ENCODE measurements around the gene CD6.
A peak's percentile ranks its signal among the peaks of the same experiment; 100 is the strongest.

CD6 gene, protein sequence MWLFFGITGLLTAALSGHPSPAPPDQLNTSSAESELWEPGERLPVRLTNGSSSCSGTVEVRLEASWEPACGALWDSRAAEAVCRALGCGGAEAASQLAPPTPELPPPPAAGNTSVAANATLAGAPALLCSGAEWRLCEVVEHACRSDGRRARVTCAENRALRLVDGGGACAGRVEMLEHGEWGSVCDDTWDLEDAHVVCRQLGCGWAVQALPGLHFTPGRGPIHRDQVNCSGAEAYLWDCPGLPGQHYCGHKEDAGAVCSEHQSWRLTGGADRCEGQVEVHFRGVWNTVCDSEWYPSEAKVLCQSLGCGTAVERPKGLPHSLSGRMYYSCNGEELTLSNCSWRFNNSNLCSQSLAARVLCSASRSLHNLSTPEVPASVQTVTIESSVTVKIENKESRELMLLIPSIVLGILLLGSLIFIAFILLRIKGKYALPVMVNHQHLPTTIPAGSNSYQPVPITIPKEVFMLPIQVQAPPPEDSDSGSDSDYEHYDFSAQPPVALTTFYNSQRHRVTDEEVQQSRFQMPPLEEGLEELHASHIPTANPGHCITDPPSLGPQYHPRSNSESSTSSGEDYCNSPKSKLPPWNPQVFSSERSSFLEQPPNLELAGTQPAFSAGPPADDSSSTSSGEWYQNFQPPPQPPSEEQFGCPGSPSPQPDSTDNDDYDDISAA

DNA sequence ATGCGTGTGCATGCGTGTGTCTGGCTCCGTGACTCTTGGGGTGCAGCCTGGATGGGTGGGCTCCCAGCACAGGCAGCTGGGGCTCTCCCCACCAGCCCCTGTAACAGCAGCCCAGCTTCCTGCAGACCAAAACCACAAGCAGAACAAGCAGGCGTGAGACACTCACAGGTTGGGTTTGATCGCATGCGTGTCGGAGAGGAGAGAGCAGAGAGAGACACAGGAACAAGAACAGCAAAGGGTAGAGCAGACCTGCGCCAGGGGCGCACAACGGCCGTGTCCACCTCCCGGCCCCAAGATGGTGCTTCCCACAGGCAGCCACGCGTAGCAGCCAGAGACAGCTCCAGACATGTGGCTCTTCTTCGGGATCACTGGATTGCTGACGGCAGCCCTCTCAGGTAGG is at the start of gene CD6:
CD6 (plus strand) TSS at position 161 of the 400 bp plus-strand sequence; CDS start at position 347, 186 bp downstream.
- H3K4me1 ChIP-seq (ENCODE audit: control insufficient read depth, insufficient read depth, low read length), result no peaks in the 10 kb centered on the region
- peak within 1 kb of the TSS; percentile 42 for H3K9ac ChIP-seq (ENCODE audit: low read length)
- no peaks in the 10 kb centered on the region for H3K27me3 ChIP-seq (ENCODE audit: control insufficient read depth, insufficient read depth, low read length)
- H3K36me3 ChIP-seq (ENCODE audit: control insufficient read depth, insufficient read depth, low read length), result no peaks in the 10 kb centered on the region
- peak within 1 kb of the TSS; percentile 47 for H3K4me3 ChIP-seq (ENCODE audit: low read length)
- H3K27ac ChIP-seq (ENCODE audit: low read depth, low read length), result no peak within 1 kb of the TSS

DNA sequence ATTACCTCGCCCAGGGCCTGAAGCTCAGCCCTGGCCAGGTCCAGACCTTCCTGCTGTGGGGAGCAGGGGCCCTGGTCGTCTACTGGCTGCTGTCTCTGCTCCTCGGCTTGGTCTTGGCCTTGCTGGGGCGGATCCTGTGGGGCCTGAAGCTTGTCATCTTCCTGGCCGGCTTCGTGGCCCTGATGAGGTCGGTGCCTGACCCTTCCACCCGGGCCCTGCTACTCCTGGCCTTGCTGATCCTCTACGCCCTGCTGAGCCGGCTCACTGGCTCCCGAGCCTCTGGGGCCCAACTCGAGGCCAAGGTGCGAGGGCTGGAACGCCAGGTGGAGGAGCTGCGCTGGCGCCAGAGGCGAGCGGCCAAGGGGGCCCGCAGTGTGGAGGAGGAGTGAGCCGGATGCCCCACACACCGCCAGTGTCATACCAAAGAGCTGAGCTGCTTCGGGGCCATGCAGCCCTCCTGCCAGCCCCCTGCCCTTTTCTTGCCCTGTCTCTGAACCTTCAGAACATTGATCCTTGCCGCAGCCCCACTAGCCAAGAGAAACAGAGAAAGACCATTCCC is 49.6 kb upstream of the CD6 start:
- peaks cover 4% of the 10 kb centered on the region for H3K4me1 ChIP-seq (ENCODE audit: control insufficient read depth, insufficient read depth, low read length)
- no peak overlapping the region for H3K9ac ChIP-seq (ENCODE audit: low read length)
- no peak overlapping the region for H3K4me3 ChIP-seq (ENCODE audit: low read length)
- H3K27ac ChIP-seq (ENCODE audit: low read depth, low read length), result no peak overlapping the region
- H3K27me3 ChIP-seq (ENCODE audit: control insufficient read depth, insufficient read depth, low read length), result peaks cover 14% of the 10 kb centered on the region
- H3K36me3 ChIP-seq (ENCODE audit: control insufficient read depth, insufficient read depth, low read length), result peaks cover 24% of the 10 kb centered on the region

DNA sequence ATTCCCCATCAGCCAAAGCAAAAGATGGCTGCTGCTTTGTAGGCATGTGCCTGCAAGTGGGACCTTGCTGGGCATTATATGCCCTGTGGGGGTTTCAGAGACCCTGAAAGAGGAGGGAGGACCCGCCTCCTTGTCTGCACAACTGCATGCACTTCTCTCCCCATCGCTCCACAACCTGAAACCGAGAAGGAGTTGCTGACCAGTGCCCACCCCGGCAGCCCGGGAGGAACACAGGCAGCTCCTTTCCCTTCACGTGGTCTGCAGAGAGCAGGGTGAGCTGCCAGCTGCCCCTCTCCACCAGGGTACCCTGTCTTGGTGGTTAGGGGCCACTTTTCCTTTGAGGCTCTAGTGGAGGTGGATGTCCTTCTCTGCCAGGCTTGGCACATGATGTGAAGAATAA is 48.6 kb upstream of the CD6 start:
- Histone ChIP-seq H3K27me3 (ENCODE audit: control insufficient read depth, insufficient read depth, low read length) (peaks cover 14% of the 10 kb centered on the region), H3K36me3 (ENCODE audit: control insufficient read depth, insufficient read depth, low read length) (peaks cover 24% of the 10 kb centered on the region), H3K9ac (ENCODE audit: low read length) (no peak overlapping the region), H3K4me1 (ENCODE audit: control insufficient read depth, insufficient read depth, low read length) (peaks cover 4% of the 10 kb centered on the region), H3K27ac (ENCODE audit: low read depth, low read length) (no peak overlapping the region), H3K4me3 (ENCODE audit: low read length) (no peak overlapping the region)

DNA sequence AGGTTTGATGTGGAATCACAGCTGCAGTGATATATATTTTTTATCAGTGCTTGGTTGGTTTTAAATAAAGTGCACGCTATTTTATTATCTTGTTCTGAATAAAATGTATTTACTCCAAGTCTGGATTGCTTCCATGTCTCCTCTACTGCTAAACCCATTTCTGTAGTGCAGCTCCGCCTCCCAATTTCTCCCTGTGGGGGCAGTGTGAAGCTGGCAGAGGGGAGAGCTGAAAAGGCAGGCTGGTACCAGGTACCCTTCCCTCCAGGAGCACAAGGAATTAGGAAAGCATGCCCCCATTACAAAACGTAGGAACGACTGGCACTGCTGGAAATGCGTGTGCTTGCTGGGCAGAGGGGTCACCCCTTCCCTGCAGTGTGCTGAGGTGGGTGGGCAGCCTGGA is 48.2 kb upstream of the CD6 start:
- Histone ChIP-seq H3K27me3 (ENCODE audit: control insufficient read depth, insufficient read depth, low read length) (peaks cover 14% of the 10 kb centered on the region), H3K4me1 (ENCODE audit: control insufficient read depth, insufficient read depth, low read length) (peaks cover 4% of the 10 kb centered on the region), H3K9ac (ENCODE audit: low read length) (no peak overlapping the region), H3K27ac (ENCODE audit: low read depth, low read length) (no peak overlapping the region), H3K36me3 (ENCODE audit: control insufficient read depth, insufficient read depth, low read length) (peaks cover 24% of the 10 kb centered on the region), H3K4me3 (ENCODE audit: low read length) (no peak overlapping the region)

DNA sequence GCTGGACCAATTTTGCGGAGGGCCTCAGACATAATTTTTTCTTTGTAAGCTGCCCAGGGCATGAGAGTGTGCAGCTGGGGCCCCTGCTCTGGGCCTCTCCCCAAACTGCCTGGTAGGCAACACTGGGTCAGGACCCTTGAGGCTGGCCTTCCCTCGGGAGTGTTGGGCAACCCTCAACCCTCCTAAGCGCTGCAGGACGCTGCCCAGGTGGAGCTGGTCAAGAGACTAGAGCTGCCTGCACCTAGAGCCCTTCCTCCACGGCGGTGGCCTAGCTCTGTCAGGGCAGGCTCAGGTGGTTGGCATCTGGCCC is 47.7 kb upstream of the CD6 start:
- H3K4me3 ChIP-seq (ENCODE audit: low read length), result peak overlapping the region; percentile 55
- peaks cover 4% of the 10 kb centered on the region for H3K4me1 ChIP-seq (ENCODE audit: control insufficient read depth, insufficient read depth, low read length)
- H3K27me3 ChIP-seq (ENCODE audit: control insufficient read depth, insufficient read depth, low read length), result peaks cover 14% of the 10 kb centered on the region
- H3K9ac ChIP-seq (ENCODE audit: low read length), result no peak overlapping the region
- H3K27ac ChIP-seq (ENCODE audit: low read depth, low read length), result no peak overlapping the region
- peaks cover 24% of the 10 kb centered on the region for H3K36me3 ChIP-seq (ENCODE audit: control insufficient read depth, insufficient read depth, low read length)

DNA sequence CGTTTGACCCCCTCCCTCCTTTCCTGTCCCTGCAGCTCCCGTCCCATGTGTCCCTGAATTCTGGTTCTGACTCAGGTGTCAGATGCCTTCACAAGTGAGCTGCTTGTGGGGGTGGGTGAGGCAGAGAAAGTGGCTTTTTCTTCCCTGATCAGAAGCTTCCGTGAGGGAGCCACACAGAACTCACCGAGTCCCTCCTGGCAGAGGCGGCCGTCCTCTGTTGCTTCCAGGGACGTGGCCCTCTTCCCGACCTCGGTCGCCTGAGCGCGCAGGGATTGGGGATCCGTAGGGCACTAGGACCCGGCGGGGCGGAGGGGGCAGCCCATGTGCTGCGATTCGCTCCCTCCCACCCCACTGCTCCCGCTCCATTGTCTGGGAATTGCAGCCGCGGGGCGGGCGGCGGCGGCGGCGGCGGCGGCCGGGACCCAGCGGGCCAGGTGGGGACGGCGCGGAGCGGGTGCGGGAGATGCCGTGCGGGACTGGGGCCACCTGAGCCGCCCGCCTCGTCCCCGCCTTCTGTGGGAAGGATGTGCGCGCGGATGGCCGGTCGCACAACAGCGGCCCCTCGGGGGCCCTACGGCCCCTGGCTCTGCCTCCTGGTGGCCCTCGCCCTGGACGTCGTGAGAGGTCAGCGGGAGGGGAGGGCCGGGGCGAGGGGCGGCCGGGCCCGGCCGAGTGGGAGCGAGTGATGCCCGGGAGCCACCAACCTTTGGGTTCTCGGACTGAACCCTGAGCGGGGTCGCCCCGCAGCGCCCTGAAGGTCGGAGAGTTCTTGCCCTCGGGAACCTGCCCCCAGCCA is 47.2 kb upstream of the CD6 start, which contains the start of gene TMEM132A:
TMEM132A (plus strand) TSS at position 351 of the 796 bp plus-strand sequence; CDS start at position 525, 174 bp downstream.
- Histone ChIP-seq H3K4me1 (ENCODE audit: control insufficient read depth, insufficient read depth, low read length) (peaks cover 4% of the 10 kb centered on the region), H3K27me3 (ENCODE audit: control insufficient read depth, insufficient read depth, low read length) (peaks cover 14% of the 10 kb centered on the region), H3K27ac (ENCODE audit: low read depth, low read length) (no peak within 1 kb of the TSS), H3K9ac (ENCODE audit: low read length) (no peak within 1 kb of the TSS), H3K36me3 (ENCODE audit: control insufficient read depth, insufficient read depth, low read length) (peaks cover 24% of the 10 kb centered on the region), H3K4me3 (ENCODE audit: low read length) (peak within 1 kb of the TSS; percentile 55)

DNA sequence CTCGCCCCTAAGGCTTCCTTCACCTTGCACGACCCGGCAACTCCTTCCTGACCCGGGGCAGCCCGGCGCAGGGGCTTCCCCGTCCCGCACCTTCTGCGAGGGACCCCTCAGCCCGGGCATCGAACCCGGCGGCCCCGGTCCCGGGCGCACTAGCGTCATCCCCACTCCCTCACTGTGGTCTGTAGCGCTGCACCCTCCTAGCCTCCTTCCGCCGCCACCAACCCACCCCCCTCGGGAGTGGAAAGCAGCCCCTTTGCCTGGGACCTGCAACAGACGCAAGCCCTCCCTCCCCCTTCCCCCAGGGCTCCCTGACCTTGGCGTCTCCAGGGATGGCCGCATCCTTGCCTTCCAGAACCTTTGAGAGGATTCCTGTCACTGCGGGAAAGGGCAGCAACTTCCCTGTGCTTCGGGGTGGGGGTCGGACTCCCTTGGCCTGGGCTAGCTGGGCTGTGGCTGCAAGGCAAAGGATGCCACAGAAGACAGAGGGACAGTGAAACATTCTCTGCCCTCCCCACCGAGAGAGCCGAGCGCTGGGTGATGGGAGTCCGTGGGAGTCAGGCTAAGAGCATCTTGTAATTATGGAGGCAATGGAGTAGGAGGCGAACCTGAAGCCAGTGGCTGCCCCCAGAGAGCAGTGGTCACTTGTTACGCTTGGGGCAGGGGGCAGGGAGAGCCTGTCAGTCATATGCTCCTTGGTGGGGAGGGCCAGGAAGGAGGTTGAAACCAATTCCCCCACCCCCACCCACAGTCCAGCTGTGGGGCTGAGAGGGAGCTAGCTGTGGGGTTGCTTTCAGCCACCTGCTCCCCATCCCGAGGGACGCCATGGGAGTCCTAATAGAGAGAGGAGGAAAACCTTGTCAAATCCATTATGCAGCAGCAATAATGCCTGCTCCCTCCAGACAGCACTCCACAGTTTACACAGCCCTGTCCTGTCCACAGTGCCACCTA is 46.3 kb upstream of the CD6 start:
- H3K4me1 ChIP-seq (ENCODE audit: control insufficient read depth, insufficient read depth, low read length), result peaks cover 4% of the 10 kb centered on the region
- no peak overlapping the region for H3K9ac ChIP-seq (ENCODE audit: low read length)
- H3K27me3 ChIP-seq (ENCODE audit: control insufficient read depth, insufficient read depth, low read length), result peaks cover 14% of the 10 kb centered on the region
- peaks cover 21% of the 10 kb centered on the region for H3K36me3 ChIP-seq (ENCODE audit: control insufficient read depth, insufficient read depth, low read length)
- no peak overlapping the region for H3K27ac ChIP-seq (ENCODE audit: low read depth, low read length)
- peak overlapping the region; percentile 55 for H3K4me3 ChIP-seq (ENCODE audit: low read length)

DNA sequence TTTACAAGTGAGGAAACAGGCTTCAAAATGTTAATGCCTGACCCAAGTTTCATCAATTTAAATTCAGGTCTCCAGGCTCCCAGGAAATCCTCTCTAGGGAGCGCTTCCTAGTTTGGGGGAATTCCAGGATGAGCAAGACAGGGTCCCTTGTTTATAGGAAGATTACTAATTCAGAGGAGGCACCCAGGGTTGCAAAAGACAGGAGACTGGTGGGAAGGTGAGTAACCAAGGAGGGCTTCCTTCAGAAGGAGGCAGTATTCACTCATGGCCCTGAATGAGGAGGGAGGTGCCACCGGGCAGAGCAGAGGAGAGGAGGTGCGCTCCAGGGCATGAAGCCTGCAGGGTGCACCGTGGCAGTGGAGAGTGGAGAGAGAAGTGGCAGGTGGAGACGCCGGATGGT is 45.6 kb upstream of the CD6 start:
- peaks cover 14% of the 10 kb centered on the region for H3K27me3 ChIP-seq (ENCODE audit: control insufficient read depth, insufficient read depth, low read length)
- peaks cover 15% of the 10 kb centered on the region for H3K36me3 ChIP-seq (ENCODE audit: control insufficient read depth, insufficient read depth, low read length)
- peaks cover 4% of the 10 kb centered on the region for H3K4me1 ChIP-seq (ENCODE audit: control insufficient read depth, insufficient read depth, low read length)
- no peak overlapping the region for H3K4me3 ChIP-seq (ENCODE audit: low read length)
- H3K9ac ChIP-seq (ENCODE audit: low read length), result no peak overlapping the region
- H3K27ac ChIP-seq (ENCODE audit: low read depth, low read length), result no peak overlapping the region

DNA sequence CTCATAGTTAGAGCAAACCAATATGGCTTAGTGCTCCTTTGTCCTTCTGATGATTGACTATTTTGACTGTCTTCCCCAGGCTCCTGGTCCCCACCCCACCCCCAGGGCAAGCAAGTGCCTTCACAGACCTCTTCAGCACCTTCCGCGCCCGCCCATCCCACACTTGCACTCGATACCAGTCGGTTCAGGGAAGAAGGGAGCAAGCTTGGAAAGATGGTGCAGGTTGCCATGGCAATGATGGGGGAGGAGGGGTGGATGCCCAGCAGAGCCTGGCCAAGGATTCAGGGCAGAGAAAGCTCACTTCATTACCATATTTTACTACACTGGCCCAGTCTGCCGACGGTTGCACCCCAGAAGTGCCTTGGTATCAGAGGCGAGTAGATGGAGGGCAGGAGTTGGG is 45.0 kb upstream of the CD6 start:
- H3K9ac ChIP-seq (ENCODE audit: low read length), result no peak overlapping the region
- H3K27ac ChIP-seq (ENCODE audit: low read depth, low read length), result no peak overlapping the region
- peaks cover 10% of the 10 kb centered on the region for H3K36me3 ChIP-seq (ENCODE audit: control insufficient read depth, insufficient read depth, low read length)
- peaks cover 4% of the 10 kb centered on the region for H3K4me1 ChIP-seq (ENCODE audit: control insufficient read depth, insufficient read depth, low read length)
- H3K27me3 ChIP-seq (ENCODE audit: control insufficient read depth, insufficient read depth, low read length), result peaks cover 14% of the 10 kb centered on the region
- H3K4me3 ChIP-seq (ENCODE audit: low read length), result no peak overlapping the region

DNA sequence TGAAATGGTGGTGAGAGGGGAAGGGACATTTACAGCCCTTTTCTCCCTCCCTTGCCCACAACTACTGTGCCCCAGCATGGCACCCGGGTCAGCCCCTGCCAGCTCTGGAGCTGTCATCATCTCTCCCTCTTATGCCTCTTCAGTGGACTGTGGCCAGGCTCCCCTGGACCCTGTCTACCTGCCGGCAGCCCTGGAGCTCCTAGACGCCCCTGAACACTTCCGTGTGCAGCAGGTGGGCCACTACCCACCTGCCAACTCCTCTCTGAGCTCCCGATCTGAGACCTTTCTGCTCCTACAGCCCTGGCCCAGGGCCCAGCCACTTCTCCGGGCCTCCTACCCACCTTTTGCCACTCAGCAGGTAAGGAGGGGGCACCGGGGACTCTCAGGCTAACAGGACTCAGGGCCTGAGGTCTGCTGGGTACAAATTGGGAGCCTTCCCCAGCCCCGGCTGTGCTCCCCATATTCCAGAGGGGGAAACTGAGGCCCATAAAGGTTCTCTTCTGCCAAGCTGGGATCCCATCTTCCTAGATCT is 44.4 kb upstream of the CD6 start:
- Histone ChIP-seq H3K27ac (ENCODE audit: low read depth, low read length) (no peak overlapping the region), H3K4me3 (ENCODE audit: low read length) (no peak overlapping the region), H3K9ac (ENCODE audit: low read length) (no peak overlapping the region), H3K36me3 (ENCODE audit: control insufficient read depth, insufficient read depth, low read length) (peaks cover 6% of the 10 kb centered on the region), H3K4me1 (ENCODE audit: control insufficient read depth, insufficient read depth, low read length) (peaks cover 4% of the 10 kb centered on the region), H3K27me3 (ENCODE audit: control insufficient read depth, insufficient read depth, low read length) (peaks cover 14% of the 10 kb centered on the region)

DNA sequence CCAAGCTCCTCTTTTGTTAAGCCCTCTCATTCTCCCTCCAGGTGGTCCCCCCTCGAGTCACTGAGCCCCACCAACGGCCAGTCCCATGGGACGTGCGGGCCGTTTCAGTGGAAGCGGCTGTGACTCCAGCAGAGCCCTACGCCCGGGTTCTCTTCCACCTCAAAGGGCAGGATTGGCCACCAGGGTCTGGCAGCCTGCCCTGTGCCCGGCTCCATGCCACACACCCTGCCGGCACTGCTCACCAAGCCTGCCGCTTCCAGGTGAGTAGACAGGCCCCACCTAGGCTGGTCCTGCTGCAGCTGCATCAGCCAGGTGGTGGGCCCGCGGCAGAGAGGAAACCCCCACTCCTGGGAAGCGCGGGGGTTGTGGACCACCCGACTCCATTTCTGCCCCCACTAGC is 43.9 kb upstream of the CD6 start:
- Histone ChIP-seq H3K4me3 (ENCODE audit: low read length) (no peak overlapping the region), H3K9ac (ENCODE audit: low read length) (no peak overlapping the region), H3K27me3 (ENCODE audit: control insufficient read depth, insufficient read depth, low read length) (peaks cover 14% of the 10 kb centered on the region), H3K27ac (ENCODE audit: low read depth, low read length) (no peak overlapping the region), H3K4me1 (ENCODE audit: control insufficient read depth, insufficient read depth, low read length) (peaks cover 4% of the 10 kb centered on the region), H3K36me3 (ENCODE audit: control insufficient read depth, insufficient read depth, low read length) (peaks cover 3% of the 10 kb centered on the region)
